LNCAP (cell line): ENCODE data around the gene DRGX.

Experiments
- TF ChIP-seq, protein P1 (sequence below): fragments of 450-650 bp; IDR thresholded peaks from 2 replicates; pipeline ENCODE4 v1.5.1; 2017; ENCODE audit warnings: mild to moderate bottlenecking

The DRGX gene

DNA sequence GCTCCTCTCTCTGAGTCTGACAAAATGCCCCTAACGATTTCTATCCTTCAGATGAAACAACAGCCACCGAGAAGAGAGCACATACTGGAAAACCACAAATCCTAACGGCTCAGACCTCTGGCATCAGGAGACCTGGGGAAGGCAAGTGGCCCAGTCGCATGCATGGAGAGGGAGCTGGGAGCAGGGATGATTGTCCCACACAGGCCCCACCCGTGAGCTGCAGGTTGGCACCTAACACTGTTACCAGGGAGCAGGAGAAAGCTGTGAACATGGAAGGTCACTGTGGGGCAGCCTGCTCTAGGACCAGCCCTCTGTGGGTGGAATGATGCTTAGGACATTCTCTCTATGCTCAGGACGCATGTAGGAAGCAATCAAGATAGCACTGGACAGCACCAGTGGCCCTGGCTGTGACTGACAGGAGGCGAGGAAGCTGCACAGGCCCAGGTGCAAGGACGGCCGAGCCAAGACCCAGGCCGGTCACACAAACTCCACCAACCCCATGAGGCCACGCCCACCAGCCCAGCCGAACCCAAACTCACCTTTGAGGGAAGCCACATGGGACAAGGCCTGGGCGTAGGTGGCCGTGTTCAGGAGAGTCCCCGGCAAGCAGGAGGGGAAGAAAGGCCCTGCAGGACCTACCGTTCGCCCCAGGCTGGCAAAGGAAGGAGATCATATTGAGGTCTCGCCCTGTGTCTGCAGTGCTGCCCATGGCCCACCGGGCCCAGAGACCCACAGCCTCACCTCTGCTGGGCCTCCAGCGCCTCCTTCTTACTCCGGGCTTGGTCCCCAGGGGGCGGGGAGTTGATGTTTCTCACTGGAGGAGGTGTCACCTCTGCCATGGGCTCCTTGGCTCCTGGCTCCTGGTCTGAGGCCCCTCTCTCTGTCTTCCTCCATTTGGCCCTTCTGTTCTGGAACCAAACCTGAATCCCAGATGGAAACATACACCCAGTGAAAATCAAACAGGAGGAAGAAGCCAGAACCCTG lies 9.7 kb downstream of the DRGX start:
- TF ChIP-seq, protein P1, sequence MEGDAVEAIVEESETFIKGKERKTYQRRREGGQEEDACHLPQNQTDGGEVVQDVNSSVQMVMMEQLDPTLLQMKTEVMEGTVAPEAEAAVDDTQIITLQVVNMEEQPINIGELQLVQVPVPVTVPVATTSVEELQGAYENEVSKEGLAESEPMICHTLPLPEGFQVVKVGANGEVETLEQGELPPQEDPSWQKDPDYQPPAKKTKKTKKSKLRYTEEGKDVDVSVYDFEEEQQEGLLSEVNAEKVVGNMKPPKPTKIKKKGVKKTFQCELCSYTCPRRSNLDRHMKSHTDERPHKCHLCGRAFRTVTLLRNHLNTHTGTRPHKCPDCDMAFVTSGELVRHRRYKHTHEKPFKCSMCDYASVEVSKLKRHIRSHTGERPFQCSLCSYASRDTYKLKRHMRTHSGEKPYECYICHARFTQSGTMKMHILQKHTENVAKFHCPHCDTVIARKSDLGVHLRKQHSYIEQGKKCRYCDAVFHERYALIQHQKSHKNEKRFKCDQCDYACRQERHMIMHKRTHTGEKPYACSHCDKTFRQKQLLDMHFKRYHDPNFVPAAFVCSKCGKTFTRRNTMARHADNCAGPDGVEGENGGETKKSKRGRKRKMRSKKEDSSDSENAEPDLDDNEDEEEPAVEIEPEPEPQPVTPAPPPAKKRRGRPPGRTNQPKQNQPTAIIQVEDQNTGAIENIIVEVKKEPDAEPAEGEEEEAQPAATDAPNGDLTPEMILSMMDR = no peak

GRCh38 chr10:49384268-49384953 lies 11.5 kb downstream of the DRGX start:
- TF ChIP-seq, protein P1 = no peak

GRCh38 chr10:49383853-49384252 lies 12.0 kb downstream of the DRGX start:
- TF ChIP-seq, protein P1 = no peak

- TF ChIP-seq, protein P1 = no peak
These were observed 13.1 kb downstream of the DRGX start for GRCh38 chr10:49382826-49383225.

GRCh38 chr10:49382226-49382625 lies 13.7 kb downstream of the DRGX start:
- TF ChIP-seq, protein P1 = no peak

GRCh38 chr10:49381111-49381900 lies 14.6 kb downstream of the DRGX start:
- TF ChIP-seq, protein P1 = no peak
